Measurements from ENCODE around the gene VWA2. TPM values are rescaled to one million over a fixed set of nuclear protein-coding genes. Genes with fewer than 3 reads are reported as not detected.

The VWA2 gene
- total RNA-seq, 1 experiment from 2014 or later, result 1.6 TPM

- no peak overlapping the region for H2BK120ac ChIP-seq (ENCODE audit: low read depth, low read length, poor library complexity, severe bottlenecking)
- WGBS (ENCODE audit: extremely low coverage, insufficient read length, low lambda C conversion rate), result no CpG with 5 or more reads among the region's 11 CpGs
- no peak overlapping the region for H3K14ac ChIP-seq (ENCODE audit: insufficient read depth, low read length)
- H3K56ac ChIP-seq (ENCODE audit: insufficient read length, low read depth, low read length), result no peak overlapping the region
- no peak overlapping the region for H2BK15ac ChIP-seq (ENCODE audit: low read depth, low read length)
- H4K8ac ChIP-seq (replicated peaks; ENCODE audit: insufficient read length, low read depth, low read length), result no peak overlapping the region
- no peaks in the 10 kb centered on the region for H3K9me3 ChIP-seq (ENCODE audit: control insufficient read depth, low read depth, low read length)
- H3K4me1 Mint-ChIP-seq, result no peaks in the 10 kb centered on the region
- no peaks in the 10 kb centered on the region for H3K79me1 ChIP-seq (ENCODE audit: insufficient read depth, low read depth, low read length, poor library complexity, severe bottlenecking)
- no peaks in the 10 kb centered on the region for H3K27me3 ChIP-seq (ENCODE audit: insufficient read depth, low read length)
- no peak overlapping the region for H3K4me2 ChIP-seq (ENCODE audit: insufficient read depth, insufficient read length, low read length)
- H3K23ac ChIP-seq (ENCODE audit: insufficient read length, low read depth, low read length), result no peak overlapping the region
- no peak overlapping the region for H3K4me3 Mint-ChIP-seq
- H3K23me2 ChIP-seq (ENCODE audit: insufficient read length, low read depth, low read length, poor library complexity, severe bottlenecking), result no peaks in the 10 kb centered on the region
- H2BK20ac ChIP-seq (ENCODE audit: low read depth, low read length, poor library complexity, severe bottlenecking), result no peak overlapping the region
- H3K79me2 ChIP-seq (ENCODE audit: insufficient read depth, low read length), result no peaks in the 10 kb centered on the region
- H3K36me3 Mint-ChIP-seq (ENCODE audit: insufficient read depth in 1 of 3, low read depth in 3 of 3), result no peaks in the 10 kb centered on the region
- no peak overlapping the region for H3K18ac ChIP-seq (ENCODE audit: insufficient read length, low read depth, low read length)
- H2BK12ac ChIP-seq (ENCODE audit: insufficient read length, low read depth, low read length), result no peak overlapping the region
- DNase-seq, result no peak
- H4K20me1 ChIP-seq (ENCODE audit: control insufficient read depth, insufficient read depth, insufficient read length), result no peaks in the 10 kb centered on the region
- no peak overlapping the region for H2AFZ ChIP-seq (ENCODE audit: low read length)
- H3K27me3 Mint-ChIP-seq (ENCODE audit: low read depth), result peaks cover 2% of the 10 kb centered on the region; the same call in 1 of the 2 replicates
- H3K27ac Mint-ChIP-seq, result no peak overlapping the region
- H3T11ph ChIP-seq (ENCODE audit: low read length), result no peak overlapping the region
- no peak overlapping the region for H3K4ac ChIP-seq (ENCODE audit: low read depth, low read length)
- no peak for TF ChIP-seq CTCF (conservative IDR thresholded peaks at IDR 0.05)
- H3K9ac ChIP-seq (ENCODE audit: extremely low read depth, insufficient read length, low read length), result no peak overlapping the region
- no peak overlapping the region for H2AK5ac ChIP-seq (ENCODE audit: insufficient read length, low read length)
- H3K9me3 Mint-ChIP-seq, result no peaks in the 10 kb centered on the region; a peak in 1 of 5 replicates
- no peak overlapping the region for H4K91ac ChIP-seq (ENCODE audit: insufficient read length, low read depth, low read length)
- no peaks in the 10 kb centered on the region for H3K4me1 ChIP-seq (ENCODE audit: insufficient read depth, low read length)
- no peak overlapping the region for H2BK5ac ChIP-seq (ENCODE audit: insufficient read length, low read length)
- no peak overlapping the region for H4K5ac ChIP-seq (ENCODE audit: insufficient read length, low read depth, low read length)
- H3K27ac ChIP-seq (ENCODE audit: insufficient read length, low read depth, low read length), result no peak overlapping the region
Measured at GRCh38 chr10:114288424-114289095, 49.5 kb downstream of the VWA2 start.
